A172 (cell line): Measurements from ENCODE around the gene PLCB4. TPM values are rescaled to one million over a fixed set of nuclear protein-coding genes. Genes with fewer than 3 reads are reported as not detected.

Experiments used
- DNase-seq: peaks from one replicate; pipeline ENCODE4 v3.0.0-alpha.2; 2015; ENCODE audit warnings: low spot score
- total RNA-seq: library from RNA; depleted of rRNA; stranded (reverse); fragments of >200 nt; shearing (Covaris generic); gene quantifications from 2 replicates; pipeline ENCODE4 v1.2.3, GENCODE V29; 2014

Gene PLCB4
- total RNA-seq, 1 experiment from 2014 or later, result 22.7 TPM

DNA sequence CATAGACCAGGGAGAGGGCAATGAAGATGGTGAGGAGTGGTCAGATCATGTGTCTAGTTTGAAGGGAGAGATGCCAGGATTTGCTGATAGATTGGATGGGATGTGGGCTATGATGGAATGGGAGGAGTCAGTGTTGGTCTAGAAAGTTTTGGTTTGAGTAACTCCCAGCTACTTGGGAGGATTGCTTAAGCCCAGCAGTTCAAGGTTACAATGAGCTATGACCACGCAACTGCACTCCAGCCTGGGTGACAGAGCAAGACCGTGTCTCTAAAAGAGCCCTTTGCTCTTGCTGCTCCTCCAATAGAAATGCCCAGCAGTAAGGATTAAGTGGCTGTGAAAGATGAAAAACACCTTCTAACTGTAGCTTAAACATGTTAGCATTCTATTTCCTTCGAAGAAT is 427.3 kb downstream of the PLCB4 start:
- DNase-seq, result no peak

DNA sequence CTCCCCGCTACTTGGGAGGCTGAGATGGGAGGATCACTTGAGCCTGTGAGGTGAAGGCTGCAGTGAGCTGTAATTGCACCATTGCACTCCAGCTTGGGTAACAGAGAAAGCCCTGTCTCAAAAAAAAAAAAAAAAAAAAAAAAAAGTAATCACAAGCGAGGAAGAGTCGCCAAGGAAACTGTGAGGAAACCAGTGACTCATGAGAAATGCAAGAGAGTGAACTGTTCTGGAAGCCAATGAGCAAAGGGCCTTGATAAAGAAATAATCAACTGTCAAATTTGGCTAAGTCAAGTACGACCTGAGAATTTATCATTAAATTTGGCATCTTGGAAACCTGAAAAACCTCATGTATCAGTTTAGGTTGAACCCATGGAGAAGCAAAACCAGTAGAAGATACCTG is 429.4 kb downstream of the PLCB4 start:
- peak; percentile 28 for DNase-seq

DNA sequence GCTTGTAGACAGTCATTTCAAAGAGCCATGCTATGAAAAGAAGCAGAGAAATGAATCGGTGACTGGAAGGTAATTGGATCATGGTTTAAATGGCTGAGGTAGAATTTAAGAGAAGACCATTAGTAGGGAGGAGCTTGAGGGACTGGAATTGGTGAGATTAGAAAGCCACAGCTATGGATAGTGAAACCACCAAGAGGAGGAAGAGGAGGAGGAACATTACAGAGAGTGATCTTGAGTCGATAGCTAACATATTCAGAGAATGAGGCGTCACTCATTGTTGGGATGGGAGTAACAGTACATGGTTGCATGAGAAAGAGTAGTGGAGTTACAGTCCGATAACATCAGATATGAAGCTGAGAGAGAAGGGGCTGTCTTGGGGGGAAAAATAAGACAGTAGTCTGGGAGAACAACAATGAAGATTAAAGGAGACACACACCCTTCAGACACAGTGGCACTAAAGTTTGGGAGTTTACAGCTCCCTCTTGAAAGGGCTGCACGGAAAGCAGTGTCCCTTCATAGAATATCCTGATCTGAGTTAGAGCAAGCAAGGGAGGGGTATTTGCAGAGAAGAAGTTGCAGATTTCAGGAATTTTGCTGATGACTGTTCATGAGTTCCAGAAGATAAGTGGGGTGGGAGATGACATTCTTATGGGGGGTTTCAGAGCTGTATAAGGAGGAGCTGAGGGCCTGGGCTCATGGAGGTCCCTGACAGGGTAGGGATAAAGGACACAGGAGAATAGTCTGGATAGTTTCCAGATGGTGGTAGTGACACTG is 430.4 kb downstream of the PLCB4 start:
- no peak for DNase-seq

DNA sequence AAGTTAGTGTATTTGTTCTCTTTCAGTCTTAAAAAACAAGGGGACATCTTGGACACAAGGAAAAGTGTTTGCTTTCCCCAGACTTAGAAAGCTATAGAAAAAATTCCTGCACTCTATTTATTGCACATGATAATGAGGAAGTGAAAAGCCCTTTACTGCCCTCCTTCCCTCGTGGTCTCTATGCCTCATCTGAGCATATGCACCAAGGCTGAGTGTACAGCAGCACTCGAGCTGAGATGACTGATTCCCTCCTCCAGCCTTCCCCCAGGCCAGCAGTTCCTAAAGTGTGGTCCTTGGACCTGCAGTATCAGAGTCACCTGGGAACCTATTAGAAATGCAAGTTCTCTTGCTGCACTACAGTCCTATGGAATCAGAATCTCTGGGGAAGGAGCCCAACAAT is 431.2 kb downstream of the PLCB4 start:
- DNase-seq, result no peak

DNA sequence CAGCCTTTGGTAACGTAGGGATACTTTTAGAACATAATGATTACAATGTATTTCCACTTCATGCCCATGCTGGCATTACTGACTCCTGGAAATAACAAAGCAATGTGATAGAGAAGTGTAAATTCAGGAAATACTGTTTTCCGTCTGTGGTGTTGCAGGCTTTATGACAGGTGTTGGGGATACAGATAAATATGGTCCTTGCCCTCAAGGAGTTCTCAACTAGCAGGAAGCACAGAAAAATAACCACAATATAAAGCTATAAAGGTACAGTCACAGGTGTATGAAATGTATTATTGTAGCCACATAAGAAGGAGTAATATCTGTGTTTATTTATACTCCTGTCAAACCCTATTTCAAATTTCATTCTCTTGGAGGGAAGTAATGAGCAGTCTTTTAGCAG is 432.6 kb downstream of the PLCB4 start:
- DNase-seq, result no peak

DNA sequence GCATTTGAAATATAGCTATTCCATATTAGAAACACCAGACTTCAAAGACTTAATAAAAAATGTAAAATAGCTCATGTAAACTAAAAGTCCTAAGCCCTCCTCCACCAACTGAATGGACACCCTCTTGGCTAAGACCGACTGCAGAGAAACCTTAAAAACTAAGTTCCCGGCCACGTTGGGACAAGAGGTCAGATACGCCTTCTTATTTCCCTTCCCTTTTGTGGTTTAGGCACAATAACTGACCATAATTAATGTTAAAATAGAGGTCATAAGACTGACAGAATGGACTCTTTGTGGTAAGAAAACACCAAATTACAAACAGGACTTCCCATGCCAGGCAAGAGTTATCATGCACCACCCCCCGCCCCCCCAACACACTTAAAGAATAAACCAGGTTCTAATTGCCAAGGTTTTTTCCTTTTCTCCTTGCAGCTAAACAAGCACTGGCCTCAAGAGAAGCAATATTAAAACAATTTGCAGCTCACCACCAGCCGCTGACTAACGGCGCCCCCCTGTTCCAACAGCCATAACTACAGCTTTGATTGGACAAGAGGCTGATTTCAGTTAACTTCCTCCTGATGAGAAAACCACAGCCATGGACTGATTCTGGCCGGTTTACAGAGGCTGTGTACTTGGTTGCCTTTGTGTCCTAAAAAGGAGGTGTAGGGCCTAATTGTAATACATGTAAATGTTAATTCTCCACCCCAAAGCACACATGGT is 434.8 kb downstream of the PLCB4 start:
- peak; percentile 72 for DNase-seq

DNA sequence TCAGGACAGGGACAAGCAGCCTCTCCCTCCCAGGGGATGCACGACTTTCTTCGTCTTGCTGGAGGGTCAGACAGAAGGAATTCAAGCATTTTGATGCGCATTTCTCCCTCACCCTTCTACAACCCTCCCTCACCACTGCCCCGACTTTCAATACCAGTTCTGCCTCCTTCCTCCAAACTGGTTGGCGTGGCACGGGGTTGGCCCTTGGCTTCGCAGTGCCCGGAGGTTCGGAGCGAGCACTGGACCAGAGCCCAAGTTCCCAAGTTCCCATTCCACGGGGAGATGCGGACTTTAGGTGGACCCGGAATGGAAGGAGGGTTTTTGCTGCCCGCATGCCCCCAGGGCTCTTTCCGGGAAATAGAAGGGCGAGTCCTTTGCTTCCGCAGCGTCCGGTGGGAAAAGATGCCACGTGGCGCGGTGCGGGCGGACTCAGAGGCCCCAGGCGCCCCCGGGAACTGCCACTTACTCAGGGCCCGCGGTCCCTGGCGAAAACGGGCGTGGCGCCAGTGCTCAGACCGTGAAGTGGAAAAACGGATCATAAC is 437.5 kb downstream of the PLCB4 start:
- no peak for DNase-seq

DNA sequence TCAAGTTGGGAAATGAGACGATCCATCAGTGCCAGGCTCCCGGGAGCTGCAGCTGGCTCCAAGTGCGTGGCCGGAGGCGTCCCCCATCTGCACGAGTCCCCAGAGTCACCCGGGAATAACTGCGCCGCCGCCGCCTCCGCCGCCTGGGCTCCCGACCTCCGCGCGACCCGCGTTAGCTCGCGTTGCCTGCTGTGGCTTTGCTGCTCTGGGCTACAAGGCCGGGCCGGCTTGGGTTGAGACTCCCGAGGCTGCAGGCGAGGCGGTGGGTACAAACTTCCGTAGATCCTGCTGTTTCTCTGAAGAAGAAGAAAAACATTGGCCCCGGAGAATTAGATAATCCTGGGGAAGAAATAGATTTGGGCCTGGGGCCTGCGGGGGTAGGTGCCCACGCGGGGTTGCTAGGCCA is 438.1 kb downstream of the PLCB4 start:
- no peak for DNase-seq

DNA sequence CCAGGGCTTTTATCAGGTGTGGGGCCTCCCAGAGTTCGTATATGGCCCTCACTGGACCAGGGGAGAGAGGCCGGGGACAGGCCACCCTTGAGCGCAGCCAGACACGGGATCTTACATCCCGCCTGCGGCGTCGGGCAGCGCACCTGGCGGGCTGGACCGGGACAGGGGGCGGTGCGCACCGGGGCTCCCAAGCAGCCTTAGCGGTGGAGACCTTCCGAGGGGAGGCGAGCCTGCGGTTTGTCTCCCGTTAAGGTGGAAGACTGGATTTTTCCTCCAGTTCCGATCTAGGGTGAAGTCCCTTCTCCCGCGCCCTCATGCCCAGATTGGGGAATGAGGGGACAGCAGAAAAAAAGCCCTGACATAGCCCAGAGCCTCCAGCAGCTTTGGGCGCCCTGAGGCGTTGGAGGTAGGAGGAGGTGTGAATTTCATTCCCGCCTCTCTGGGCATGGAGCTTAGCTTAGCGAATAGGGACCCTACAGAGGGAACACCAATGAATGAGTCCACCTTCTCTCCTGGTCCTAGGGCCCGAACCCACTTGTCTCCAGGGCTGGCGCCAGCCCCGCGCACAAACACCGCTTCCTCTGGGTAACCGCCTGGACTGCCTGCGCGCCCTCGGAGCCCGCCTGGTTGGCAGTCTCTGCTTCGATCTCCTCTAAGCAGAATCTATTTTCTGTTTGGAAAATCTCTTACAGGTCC is 438.8 kb downstream of the PLCB4 start:
- DNase-seq, result no peak

DNA sequence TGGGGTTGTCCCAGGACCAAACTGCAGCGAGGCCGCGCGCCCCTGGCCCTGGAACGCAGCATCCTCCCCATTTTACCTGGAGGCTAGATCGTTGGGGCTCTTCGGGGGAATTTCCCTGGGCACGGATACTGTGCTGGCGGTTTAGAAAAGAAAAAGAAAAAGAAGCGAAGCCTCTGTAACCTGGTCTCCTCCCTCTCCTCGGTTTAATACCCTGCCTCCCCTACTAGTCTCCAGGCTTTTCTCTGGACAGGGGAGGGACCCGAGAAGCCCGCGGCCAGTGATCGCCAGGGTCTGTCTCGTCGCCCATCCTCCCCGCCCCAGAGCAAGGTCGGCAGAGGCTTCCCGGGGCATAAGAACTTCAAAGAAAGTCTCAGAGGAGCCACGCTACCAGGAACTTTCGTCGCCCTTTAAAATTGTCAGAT is 439.4 kb downstream of the PLCB4 start:
- no peak for DNase-seq

DNA sequence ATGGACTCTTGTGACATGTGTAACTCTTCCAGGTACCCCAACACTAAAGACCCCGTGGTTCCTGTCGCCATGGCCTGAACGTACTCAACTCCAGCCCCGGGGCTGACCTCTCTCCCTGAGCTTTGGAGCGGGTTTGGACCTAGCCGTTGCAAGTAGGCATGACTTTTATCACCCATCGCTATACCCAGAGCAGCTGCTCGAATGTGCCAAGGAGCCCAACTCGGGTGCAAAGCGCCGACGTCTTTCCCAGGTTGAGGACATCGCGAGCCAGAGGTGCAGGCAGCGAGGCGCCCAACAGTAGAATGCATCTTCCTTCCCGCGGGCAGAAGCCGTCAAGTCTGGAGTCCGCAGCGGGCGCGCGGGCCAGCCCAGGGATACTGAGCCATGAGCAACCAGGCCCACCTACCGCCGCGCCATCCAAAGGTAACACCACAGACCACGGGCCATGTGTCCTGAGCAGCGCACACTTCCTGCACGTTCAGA is 439.9 kb downstream of the PLCB4 start:
- DNase-seq, result no peak

DNA sequence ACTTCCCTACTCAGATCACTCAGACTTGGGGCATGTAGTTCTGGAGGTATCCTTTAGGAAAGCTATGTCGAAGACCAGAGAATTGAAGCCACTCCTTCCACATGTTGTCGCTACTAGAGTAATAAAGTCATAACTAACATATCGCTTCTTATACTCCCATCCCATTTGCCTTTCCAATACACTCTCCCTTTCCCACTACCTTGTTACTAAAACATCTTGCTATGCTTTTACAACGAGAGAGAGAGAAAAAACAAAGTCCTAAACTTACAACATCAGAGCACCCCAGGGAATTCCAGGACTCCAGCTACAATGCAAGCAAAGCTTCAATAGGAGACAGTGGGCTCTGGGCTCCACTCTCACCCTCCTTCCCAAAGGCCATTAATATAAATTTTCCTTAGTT is 440.4 kb downstream of the PLCB4 start:
- no peak for DNase-seq

DNA sequence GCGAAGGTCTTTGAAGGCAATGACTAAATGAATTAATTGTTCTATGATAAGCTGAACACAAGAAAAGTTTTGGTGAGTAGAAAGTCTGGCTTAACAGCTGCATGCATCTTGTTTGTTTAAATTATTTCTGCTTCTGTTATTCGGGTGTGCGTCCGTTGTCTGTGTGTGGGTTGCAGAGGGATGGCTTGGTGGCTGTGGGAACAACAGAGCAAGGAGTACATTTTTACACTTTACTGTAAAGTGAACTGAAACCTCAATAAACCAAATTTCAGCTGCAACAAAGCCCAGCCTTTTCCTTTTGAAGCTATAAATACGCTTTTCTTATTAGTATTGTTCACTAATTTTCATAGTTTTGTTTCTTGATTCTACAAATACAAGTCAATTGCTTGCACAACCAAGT is 442.0 kb downstream of the PLCB4 start:
- no peak for DNase-seq

DNA sequence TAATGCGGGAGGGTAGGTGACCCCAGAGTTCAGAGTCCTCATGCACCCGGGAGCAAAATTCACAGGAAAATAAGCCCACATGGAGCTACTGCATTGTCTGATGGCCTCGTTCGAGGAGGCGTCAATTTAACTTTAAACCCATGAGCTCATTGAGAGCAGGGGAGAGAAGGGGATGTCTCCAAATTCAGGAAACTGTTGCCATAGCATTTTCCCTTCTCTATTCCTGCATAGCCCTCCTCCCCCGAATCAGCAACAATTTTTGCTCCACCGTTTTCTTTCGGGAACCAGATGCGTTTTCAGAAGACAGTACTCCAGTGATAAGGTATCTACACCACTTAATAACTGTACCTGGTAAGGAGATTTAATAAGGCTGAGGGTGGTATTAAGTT is 445.2 kb downstream of the PLCB4 start:
- DNase-seq, result no peak

DNA sequence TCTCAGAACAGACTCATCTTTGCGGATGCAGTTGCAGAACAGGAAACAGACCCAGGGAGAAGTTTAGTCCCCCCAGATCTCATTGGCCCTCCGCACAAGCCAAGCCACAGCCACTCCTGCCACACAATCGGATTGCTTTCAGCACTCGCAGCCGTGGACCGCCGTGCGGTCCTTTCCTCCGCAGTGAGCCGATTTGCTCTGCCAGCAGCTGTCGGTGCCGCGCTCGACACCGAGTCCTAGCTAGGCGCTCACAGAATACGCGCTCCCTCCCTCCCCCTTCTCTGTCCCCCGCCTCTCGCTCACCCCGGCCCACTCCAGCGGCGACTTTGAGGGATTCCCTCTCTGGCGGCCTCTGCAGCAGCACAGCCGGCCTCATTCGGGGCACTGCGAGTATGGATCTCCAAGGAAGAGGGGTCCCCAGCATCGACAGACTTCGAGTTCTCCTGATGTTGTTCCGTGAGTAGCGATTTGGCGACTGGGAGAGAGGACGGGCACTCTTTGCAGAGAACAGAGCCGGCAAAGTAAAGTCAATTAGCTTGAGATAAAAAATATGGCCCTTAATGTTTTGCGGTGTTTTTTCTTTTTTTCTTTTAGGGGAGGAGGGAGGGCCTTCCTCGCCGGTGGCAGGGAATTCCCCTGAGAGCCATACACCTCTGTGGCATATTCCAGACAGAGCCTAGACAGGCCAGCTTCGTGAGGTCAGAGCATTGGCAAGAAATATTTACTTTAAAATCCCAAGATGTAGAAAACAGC is 445.8 kb downstream of the PLCB4 start, which contains the start of gene LAMP5:
LAMP5 (plus strand) TSS at position 130 of the 753 bp plus-strand sequence; CDS start at position 393, 263 bp downstream.
- DNase-seq, result no peak

DNA sequence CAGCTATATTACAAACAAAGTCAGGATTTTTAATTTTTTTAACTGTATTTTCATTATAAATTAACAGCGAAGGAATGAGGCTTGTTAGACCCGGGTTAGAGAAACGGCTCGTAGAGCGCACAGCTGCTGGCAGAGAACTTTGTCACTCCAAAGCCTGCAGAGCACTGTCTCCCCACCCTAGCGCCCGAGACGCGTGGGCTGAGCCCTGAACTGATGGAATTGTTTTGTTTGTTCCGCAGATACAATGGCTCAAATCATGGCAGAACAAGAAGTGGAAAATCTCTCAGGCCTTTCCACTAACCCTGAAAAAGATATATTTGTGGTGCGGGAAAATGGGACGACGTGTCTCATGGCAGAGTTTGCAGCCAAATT is 446.3 kb downstream of the PLCB4 start:
- no peak for DNase-seq

DNA sequence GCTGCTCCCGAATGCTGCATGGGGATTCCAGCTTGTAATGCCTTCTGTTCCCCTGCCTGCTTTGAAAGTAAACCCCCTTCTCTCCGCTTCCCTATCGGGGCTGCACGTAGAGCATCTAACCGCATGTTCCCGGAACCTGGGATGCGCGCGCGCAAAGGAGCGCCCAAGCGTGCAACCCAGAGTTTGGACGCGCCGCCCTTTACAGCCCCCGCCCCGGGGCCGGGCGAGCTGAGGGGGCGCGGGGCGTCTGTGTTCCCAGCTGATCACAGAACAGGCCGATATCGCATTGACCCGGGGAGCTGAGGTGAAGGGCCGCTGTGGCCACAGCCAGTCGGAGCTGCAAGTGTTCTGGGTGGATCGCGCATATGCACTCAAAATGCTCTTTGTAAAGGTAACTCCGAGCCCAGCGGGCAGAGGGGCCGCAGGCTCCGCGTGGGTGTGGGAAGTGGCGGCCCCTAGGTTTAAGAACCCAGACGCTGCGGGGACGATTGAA is 446.9 kb downstream of the PLCB4 start:
- no peak for DNase-seq

DNA sequence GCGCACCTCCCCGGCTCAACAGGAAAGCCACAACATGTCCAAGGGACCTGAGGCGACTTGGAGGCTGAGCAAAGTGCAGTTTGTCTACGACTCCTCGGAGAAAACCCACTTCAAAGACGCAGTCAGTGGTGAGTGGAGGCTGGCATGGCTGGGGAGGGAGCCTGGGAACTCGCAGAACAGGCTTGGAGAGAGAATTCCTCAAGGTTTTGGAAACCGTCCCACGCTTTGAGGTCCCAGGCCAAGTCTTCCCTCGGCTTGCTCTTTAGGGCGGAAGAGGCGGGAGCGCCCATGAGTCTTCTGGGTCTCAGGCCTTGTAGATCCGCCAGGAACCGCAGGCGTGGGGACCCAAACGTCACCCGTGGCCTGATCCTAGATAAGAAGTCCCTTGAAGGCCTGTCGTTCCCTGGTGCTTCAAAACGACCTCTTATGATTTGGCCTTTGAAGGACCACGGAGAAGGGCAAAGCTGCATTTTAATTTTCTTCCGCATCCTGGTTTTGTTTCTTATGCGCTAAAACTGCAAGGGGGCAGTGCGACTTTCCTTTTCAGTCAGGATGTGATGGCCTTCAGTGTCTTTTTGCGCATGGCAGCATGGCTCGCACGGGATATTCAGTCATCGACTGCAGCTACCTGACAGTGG is 447.5 kb downstream of the PLCB4 start:
- no peak for DNase-seq

DNA sequence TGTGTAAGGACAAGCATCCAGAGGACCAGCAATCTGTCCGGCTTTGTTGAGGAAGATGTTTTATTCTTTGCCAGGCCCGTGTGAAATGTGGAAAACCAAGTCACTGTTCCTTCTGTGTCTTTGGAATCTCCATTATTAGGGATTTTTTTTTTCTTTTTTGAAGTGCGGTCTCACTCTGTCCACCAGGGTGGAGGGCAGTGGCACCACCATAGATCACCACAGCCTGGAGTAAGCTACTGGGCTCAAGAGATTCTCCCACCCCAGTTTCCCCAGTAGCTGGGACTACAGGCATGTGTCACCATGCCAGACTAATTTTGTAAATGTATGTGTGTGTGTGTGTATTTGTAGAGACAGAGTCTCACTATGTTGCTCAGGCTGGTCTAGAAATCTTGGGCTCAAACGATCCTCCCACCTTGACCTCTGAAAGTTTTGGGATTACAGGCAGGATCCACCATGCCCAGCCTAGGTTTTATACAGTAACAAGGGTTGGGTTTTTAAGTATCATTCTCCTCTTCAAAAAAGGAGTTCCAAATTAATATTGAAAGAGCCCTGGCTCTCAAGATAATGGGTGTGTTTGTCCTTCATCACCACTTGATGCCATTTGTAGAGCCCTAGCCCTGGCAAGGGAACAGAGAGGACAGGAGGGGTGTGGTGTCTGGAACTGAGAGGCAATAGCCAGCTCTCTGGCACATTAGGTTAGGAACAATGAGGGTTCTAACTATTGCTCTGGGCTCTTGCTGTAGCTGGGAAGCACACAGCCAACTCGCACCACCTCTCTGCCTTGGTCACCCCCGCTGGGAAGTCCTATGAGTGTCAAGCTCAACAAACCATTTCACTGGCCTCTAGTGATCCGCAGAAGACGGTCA is 448.6 kb downstream of the PLCB4 start:
- DNase-seq, result no peak
